BE2C (cell line): ENCODE measurements around the gene FOXN1.

Experiments
- DNase-seq: peaks from one replicate; pipeline ENCODE4 v3.0.0-alpha.2; 2020
- H3K27me3 ChIP-seq: fragments of 250-450 bp; sonication (Bioruptor Pico); 2 replicates; pipeline ENCODE4 v1.5.1; 2020; ENCODE audit warnings: mild to moderate bottlenecking
- H3K36me3 ChIP-seq: fragments of 250-450 bp; sonication (Bioruptor Pico); 2 replicates; pipeline ENCODE4 v1.5.1; 2020; ENCODE audit warnings: mild to moderate bottlenecking
- H3K4me1 ChIP-seq: fragments of 250-450 bp; sonication (Bioruptor Pico); 2 replicates; pipeline ENCODE4 v1.5.1; 2020
- H3K4me3 ChIP-seq: 2 replicates; pipeline ENCODE4 v1.5.1; 2011; ENCODE audit warnings: low read depth, low read length
- H3K9me3 ChIP-seq: fragments of 250-450 bp; sonication (Bioruptor Pico); 2 replicates; pipeline ENCODE4 v1.5.1; 2020
- TF ChIP-seq, protein P1 (sequence below): IDR thresholded peaks from 2 replicates; pipeline ENCODE4 v1.5.1; 2012; ENCODE audit warnings: mild to moderate bottlenecking, low read depth, low read length

The FOXN1 gene

DNA sequence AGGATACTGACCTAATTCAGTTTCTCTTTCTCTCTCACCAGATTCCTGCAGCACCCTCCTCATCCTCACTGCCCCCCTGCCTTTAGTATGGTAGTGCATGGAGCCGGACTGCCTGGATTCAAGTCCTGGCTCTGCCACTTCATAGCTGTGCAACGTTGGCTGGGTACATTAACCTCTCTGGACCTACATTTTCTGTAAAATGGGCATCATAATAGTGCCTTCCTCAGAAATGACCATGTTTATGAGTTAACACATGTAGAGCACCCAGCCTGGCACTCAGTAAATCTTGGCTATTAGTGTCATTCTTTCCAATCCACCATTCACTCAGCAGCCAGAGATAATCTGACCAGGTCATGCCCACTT is 39.0 kb downstream of the FOXN1 start:
- H3K9me3 ChIP-seq: no peaks in the 10 kb centered on the region

DNA sequence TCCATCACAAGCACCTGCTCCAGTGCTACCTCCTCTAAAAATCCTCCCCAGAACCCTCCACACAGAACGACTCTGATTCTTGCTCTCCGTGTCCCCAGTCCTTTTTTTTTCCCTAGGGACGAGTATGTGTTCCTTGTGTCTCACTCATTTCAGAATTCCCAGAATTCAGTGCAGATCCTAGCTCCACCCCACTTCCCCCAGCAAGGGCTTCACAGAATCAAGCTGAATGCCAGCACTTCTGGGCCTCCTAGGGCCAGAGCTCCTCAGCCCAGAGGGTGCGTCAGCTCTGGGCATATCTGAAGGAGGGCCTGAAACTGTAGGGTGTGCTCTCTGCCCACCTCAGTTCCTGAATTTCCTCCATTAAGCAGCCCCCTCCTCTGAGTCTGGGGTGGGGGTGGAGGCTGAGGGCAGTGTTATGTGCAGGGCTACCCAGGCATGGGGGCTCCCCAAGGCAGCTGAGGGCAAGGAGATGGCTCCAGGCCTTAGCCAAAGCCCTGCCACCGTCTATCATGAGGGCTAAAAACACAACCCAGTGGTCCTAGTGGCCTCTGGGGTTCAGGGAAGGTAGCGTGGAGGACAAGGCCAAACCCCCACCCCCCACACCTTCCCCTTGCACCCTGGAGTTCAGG is 39.8 kb downstream of the FOXN1 start:
- TF ChIP-seq, protein P1, sequence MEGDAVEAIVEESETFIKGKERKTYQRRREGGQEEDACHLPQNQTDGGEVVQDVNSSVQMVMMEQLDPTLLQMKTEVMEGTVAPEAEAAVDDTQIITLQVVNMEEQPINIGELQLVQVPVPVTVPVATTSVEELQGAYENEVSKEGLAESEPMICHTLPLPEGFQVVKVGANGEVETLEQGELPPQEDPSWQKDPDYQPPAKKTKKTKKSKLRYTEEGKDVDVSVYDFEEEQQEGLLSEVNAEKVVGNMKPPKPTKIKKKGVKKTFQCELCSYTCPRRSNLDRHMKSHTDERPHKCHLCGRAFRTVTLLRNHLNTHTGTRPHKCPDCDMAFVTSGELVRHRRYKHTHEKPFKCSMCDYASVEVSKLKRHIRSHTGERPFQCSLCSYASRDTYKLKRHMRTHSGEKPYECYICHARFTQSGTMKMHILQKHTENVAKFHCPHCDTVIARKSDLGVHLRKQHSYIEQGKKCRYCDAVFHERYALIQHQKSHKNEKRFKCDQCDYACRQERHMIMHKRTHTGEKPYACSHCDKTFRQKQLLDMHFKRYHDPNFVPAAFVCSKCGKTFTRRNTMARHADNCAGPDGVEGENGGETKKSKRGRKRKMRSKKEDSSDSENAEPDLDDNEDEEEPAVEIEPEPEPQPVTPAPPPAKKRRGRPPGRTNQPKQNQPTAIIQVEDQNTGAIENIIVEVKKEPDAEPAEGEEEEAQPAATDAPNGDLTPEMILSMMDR: no peak
- no peak for DNase-seq
- Histone ChIP-seq H3K9me3 (no peaks in the 10 kb centered on the region), H3K27me3 (no peaks in the 10 kb centered on the region), H3K4me3 (no peak overlapping the region), H3K36me3 (no peaks in the 10 kb centered on the region), H3K4me1 (no peaks in the 10 kb centered on the region)

More for the DNA sequence above, 39.0 kb downstream of the FOXN1 start:
- Histone ChIP-seq H3K27me3 (no peaks in the 10 kb centered on the region), H3K36me3 (no peaks in the 10 kb centered on the region), H3K4me1 (no peaks in the 10 kb centered on the region), H3K4me3 (no peak overlapping the region)
- TF ChIP-seq, protein P1: no peak
- no peak for DNase-seq

DNA sequence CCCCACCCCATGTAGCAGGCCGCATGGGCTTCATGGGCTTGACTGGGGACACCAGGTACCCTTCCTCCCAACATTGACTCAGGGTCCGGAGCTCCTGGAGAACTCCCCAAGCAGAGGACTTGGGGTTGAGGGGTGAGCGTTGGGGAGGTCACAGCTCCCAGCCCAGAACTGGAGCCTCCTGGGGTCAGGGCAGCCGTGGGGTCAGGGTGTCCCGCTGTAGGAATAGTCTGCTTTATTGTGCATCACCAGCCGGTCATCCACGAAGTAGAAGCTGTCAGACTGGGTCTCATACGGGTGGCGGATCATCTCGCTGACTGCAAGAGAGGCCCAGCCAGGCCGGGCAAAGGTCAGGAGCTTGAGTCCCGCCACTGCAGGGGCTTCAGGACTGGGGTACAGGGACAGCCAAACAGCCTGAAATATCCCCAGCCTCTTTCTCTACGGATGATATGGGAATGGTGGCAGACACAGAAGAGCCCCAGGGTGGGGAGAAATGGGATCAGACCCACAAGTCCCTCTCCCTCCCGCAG is 41.0 kb downstream of the FOXN1 start:
- Histone ChIP-seq H3K27me3 (no peaks in the 10 kb centered on the region), H3K36me3 (no peaks in the 10 kb centered on the region), H3K4me1 (no peaks in the 10 kb centered on the region), H3K9me3 (no peaks in the 10 kb centered on the region), H3K4me3 (no peak overlapping the region)
- DNase-seq: no peak
- TF ChIP-seq, protein P1: no peak

DNA sequence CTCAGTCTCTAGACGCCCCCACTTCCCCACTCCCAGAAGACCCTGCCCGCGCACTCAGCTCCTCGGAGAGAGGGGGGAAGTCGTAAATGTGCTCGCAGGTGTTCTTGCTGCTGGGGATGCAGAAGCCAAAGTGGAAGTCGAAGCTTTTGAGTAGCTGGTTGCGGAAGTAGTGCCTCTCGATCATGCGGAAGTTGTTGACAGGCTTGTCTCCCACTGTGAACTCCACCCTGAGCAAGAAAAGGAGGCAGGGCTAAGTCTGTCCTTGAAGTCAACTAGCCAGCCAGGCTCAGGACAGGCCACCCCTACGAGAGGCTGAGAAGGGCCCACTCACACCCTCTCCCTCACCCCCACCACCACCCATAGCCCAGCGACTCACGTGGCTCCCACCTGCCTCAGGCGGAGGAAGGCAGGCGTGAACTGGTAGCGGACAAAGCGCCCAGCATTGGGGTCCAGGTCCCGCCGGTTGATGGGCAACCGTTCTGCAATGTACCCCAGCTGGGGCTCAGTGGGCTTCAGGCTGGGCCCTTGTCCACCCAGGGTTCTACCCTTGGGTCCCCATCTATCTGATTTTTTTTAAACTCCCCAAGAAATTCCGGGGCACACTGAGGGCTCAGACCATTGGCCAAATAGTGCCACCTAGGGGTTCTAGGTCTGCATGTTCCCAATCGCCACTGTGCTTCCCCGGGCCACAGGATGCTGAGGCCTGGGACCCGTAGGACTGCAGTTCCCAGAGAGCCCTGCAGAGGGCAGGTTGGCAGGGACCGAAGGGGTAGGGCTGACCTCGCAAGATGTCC is 41.7 kb downstream of the FOXN1 start:
- Histone ChIP-seq H3K27me3 (no peaks in the 10 kb centered on the region), H3K4me1 (no peaks in the 10 kb centered on the region), H3K9me3 (no peaks in the 10 kb centered on the region), H3K4me3 (no peak overlapping the region), H3K36me3 (no peaks in the 10 kb centered on the region)
- DNase-seq: peak; percentile 72
- TF ChIP-seq, protein P1: peak; percentile 79

DNA sequence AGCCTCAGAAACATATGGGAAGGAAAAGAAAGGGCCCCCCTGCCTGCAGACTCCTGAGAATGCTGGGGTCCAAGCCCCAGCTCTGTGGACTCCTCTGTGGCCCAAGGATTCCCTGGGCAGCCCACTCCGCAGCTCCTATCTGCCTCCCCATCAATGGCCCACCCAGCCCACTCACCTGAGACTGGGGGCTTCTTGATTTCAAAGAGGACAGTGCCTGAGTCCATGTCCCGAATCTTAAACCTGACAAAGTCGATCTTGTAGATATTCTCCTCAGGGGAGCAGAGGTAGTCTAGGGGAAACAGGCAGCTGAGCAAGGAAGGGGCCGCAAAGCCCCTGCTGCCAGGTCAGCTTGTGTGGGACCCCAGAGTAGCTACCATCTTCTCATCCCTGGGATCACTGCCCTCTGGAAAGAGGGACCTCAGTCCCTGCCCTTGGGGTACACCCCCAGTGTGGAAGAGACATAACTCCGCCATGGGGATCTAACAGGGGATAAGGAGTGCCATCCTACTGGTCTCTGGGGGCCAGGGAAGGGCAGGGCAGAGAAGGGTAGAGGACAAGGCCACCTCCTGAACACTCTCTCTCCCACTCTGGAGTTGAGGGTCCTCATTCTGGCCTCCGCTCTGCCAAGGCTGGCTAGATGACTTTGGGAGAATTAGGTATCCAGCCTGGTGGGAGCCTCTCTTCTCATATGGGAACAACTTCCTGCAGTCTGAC is 42.4 kb downstream of the FOXN1 start:
- H3K4me1 ChIP-seq: no peaks in the 10 kb centered on the region
- DNase-seq: no peak
- TF ChIP-seq, protein P1: no peak
- no peak overlapping the region for H3K4me3 ChIP-seq
- no peaks in the 10 kb centered on the region for H3K9me3 ChIP-seq
- H3K27me3 ChIP-seq: no peaks in the 10 kb centered on the region
- H3K36me3 ChIP-seq: no peaks in the 10 kb centered on the region; the same call in 1 of the 2 replicates
